ENCODE data around the gene EXPH5. TPM values are rescaled to one million over a fixed set of nuclear protein-coding genes. Genes with fewer than 3 reads are reported as not detected.

Gene EXPH5
- total and polyA plus RNA-seq, 9 of the 15 experiments (the other 6 are each of a cell fraction or from before 2014, with no cell fraction given): 1.3 to 8.5 (median 4.8) TPM

GRCh38 chr11:108635106-108635505 is 41.5 kb upstream of the EXPH5 start:
- no peaks in the 10 kb centered on the region; a peak in 2 of 5 replicates for H3K4me1 ChIP-seq (replicated peaks in 1 of 2; ENCODE audit: control insufficient read depth in 2 of 2, insufficient read depth in 2 of 2, low read length in 2 of 2)
- H3K79me2 ChIP-seq (ENCODE audit: control insufficient read depth, insufficient read depth, low read length): no peaks in the 10 kb centered on the region
- intact Hi-C loops (cut with micrococcal nuclease): no loop called here
- H3K4me3 ChIP-seq: no peak overlapping the region
- FAIRE-seq (no peak), DNase-seq (ENCODE audit: extremely low read depth in 1 of 4, low spot score in 3 of 4) (no peak), ATAC-seq (no peak)
- no peak overlapping the region for H3K9ac ChIP-seq (ENCODE audit: insufficient read depth in 1 of 2, low read depth in 2 of 2, low read length in 2 of 2)
- in situ Hi-C loops (cut with MboI): no loop called here
- H3K9me3 ChIP-seq (replicated peaks; ENCODE audit: control insufficient read depth, insufficient read depth, low read depth, low read length): no peaks in the 10 kb centered on the region
- ChIA-PET CTCF (ENCODE audit: low intra/inter-chr PET ratio) (interaction anchor here (0.5 kb wide), 1 partner anchor 313 kb away, joined by 3 read pairs; no protein-coding TSS in a partner anchor), POLR2A (no interaction called here)
- H3K36me3 ChIP-seq (ENCODE audit: control insufficient read depth, insufficient read depth, low read length): no peaks in the 10 kb centered on the region
- no peak overlapping the region for H3K4me2 ChIP-seq (ENCODE audit: insufficient read depth, low read length)
- H3K27ac ChIP-seq (ENCODE audit: extremely low read depth, low read depth, low read length): no peak overlapping the region
- no peaks in the 10 kb centered on the region for H3K9me1 ChIP-seq (ENCODE audit: control insufficient read depth, insufficient read depth, low read length)
- no peaks in the 10 kb centered on the region for H4K20me1 ChIP-seq (replicated peaks; ENCODE audit: control insufficient read depth, insufficient read depth, low read length)
- no TSS peak for BruUV-seq (replicated peaks)
- TF ChIP-seq KAT8 (IDR thresholded peaks at IDR 0.05; ENCODE audit: low read depth) (no peak), TRIM25 (IDR thresholded peaks at IDR 0.05; ENCODE audit: borderline replicate concordance) (no peak), PHB2 (IDR thresholded peaks at IDR 0.05; ENCODE audit: low read depth) (no peak)
- no peaks in the 10 kb centered on the region for H3K27me3 ChIP-seq (ENCODE audit: control insufficient read depth in 2 of 2, insufficient read depth in 2 of 2, low read length in 2 of 2)
- H2AFZ ChIP-seq (ENCODE audit: low read depth, low read length): 0 out of 2 replicates have a peak overlapping the region, but pooled peaks have one; percentile 8

- no TSS peak for BruUV-seq (replicated peaks)
- TF ChIP-seq HDGF (IDR thresholded peaks at IDR 0.05) (no peak), HMGN3 (IDR thresholded peaks at IDR 0.05; ENCODE audit: borderline replicate concordance, extremely low read depth, insufficient read length, low read depth, low read length) (no peak), NCOA2 (IDR thresholded peaks at IDR 0.05; ENCODE audit: partially characterized antibody in 2 of 2) (no peak), CBX8 (IDR thresholded peaks at IDR 0.05; ENCODE audit: borderline replicate concordance, extremely low read depth, low read depth, low read length, poor library complexity, severe bottlenecking) (no peak), SREBF2 (CRISPR knock-in tag; IDR thresholded peaks at IDR 0.05) (no peak), MAFK (IDR thresholded peaks at IDR 0.05; ENCODE audit: low read length) (peak; percentile 79), ZNF280A (IDR thresholded peaks at IDR 0.05; ENCODE audit: low read depth, partially characterized antibody) (no peak), RHOXF2B (CRISPR knock-in tag; conservative IDR thresholded peaks at IDR 0.05) (no peak), ADNP (tag; IDR thresholded peaks at IDR 0.05) (no peak), FOXK1 (CRISPR knock-in tag; IDR thresholded peaks at IDR 0.05; ENCODE audit: borderline replicate concordance) (no peak)
These were observed 38.6 kb upstream of the EXPH5 start for GRCh38 chr11:108632041-108632704.

More at GRCh38 chr11:108632041-108632704, 38.6 kb upstream of the EXPH5 start:
- ChIA-PET POLR2A (interaction anchor here (0.5 to 0.6 kb wide), 3 partner anchors 85 to 409 kb away, joined by 3 to 4 read pairs (median 3); partner anchors contain the start of gene ATM), CTCF (ENCODE audit: low intra/inter-chr PET ratio) (no interaction called here)
- FAIRE-seq: no peak
- H3K27me3 ChIP-seq (ENCODE audit: control insufficient read depth in 2 of 2, insufficient read depth in 2 of 2, low read length in 2 of 2): no peaks in the 10 kb centered on the region
- H3K4me1 ChIP-seq (replicated peaks in 1 of 2; ENCODE audit: control insufficient read depth in 2 of 2, insufficient read depth in 2 of 2, low read length in 2 of 2): peaks cover 0 to 5% of the 10 kb centered on the region in 2 experiments; a peak in 1 of 5 replicates
- no peak overlapping the region for H3K9ac ChIP-seq (ENCODE audit: insufficient read depth in 1 of 2, low read depth in 2 of 2, low read length in 2 of 2)
- 9% methylated on average over 2 of the region's 2 CpGs for WGBS (ENCODE audit: insufficient coverage, low coverage, missing lambda C conversion rate)
- H3K4me2 ChIP-seq (ENCODE audit: insufficient read depth, low read length): no peak overlapping the region
- H3K9me3 ChIP-seq (replicated peaks; ENCODE audit: control insufficient read depth, insufficient read depth, low read depth, low read length): 0 out of 2 replicates have a peak, but pooled peaks cover 5% of the 10 kb centered on the region
- H3K27ac ChIP-seq (ENCODE audit: extremely low read depth, low read depth, low read length): no peak overlapping the region
- no peaks in the 10 kb centered on the region for H3K79me2 ChIP-seq (ENCODE audit: control insufficient read depth, insufficient read depth, low read length)
- H3K36me3 ChIP-seq (ENCODE audit: control insufficient read depth, insufficient read depth, low read length): no peaks in the 10 kb centered on the region
- no peak overlapping the region for H2AFZ ChIP-seq (ENCODE audit: low read depth, low read length)
- intact Hi-C loops (cut with micrococcal nuclease): no loop called here
- H3K4me3 ChIP-seq: no peak overlapping the region
- DNase-seq (ENCODE audit: extremely low read depth in 1 of 4, low spot score in 3 of 4): no peak
- H3K9me1 ChIP-seq (ENCODE audit: control insufficient read depth, insufficient read depth, low read length): no peaks in the 10 kb centered on the region
- no peaks in the 10 kb centered on the region for H4K20me1 ChIP-seq (replicated peaks; ENCODE audit: control insufficient read depth, insufficient read depth, low read length)
- in situ Hi-C loops (cut with MboI): no loop called here
- no peak for ATAC-seq
